Measurements from ENCODE around the gene TRAF2. TPM values are rescaled to one million over a fixed set of nuclear protein-coding genes. Genes with fewer than 3 reads are reported as not detected.

The TRAF2 gene
- 6.7 and 9.3 TPM in 2 replicates for total RNA-seq (ENCODE audit: low replicate concordance)

GRCh38 chr9:136885950-136886578, at the start of gene TRAF2:
TSS of gene TRAF2 (plus strand) at chr9:136886516. CDS start at chr9:136898741, 12,225 bp downstream.

DNA sequence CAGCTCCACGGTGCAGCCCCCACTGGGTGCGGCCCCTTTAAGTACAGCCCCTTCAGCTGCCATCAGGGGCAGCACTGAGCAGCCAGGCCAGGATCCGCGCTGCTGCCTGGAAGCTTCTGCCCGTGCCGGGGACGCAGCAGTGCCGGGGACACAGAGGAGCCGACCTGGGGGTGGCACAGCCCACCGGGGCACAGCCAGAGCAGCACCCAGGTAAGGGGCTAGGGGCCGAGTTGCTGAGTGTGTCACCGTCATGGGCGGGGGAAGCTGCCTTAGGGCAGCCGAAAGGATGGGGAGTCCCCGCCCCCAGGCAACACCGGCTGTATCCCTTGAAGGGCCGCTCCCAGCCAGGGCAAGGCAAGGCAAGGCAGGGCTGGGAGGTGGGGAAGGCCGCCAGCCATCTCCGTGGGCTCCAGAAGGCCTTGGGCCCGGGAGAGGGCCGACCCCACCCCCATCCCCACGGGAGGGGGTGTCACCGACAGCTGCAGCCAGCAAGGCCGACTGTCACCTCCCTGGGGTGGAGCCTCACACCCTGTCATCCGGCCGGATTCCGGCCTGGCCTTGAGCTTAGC, 43.9 kb upstream of the TRAF2 start, which contains the start of gene AJM1:
Gene AJM1 (plus strand): TSS at position 99 of the 569 bp plus-strand sequence. CDS start 1,937 bp downstream, outside the sequence.

GRCh38 chr9:136849038-136849959, 37.0 kb upstream of the TRAF2 start, which contains the start of gene PHPT1:
TSS of gene PHPT1 (plus strand) at chr9:136849409. CDS start at chr9:136849431, 22 bp downstream.

DNA sequence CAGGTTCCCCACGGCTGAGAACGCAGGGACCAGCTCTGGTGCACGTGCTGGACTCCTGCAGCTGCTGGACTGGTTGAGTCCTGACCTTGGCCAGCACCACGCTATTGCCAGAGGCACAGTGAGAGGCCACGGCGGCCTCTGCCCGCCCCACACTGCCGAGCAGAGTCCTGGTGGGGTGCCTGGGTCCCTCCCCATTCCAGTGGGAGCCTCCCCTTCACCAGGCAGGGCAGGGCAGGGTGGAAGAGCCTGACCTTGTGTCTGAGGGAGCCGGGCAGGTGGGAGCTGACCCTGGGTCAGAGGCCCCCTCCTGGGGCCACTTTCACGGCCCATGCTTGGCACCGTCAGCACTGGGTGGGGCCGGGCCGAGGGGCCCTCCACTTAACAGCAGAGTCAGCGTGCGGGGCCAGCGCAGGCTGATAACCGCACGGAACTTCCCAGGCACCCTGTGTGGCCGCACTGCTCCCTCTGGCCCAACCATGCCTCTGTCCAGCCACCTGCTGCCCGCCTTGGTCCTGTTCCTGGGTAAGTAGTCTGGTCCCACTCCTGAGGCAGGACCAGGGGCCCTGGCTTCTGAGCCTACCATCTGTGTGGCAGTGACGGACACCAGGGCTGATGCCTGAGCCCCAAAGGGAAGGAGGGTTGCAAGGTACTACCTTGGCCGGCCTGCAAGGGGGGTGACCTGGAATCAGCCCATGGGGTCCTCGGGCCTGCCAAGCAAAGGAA, 34.2 kb upstream of the TRAF2 start, which contains the start of gene MAMDC4:
Gene MAMDC4 (plus strand): TSS at position 406 of the 723 bp plus-strand sequence. CDS start 71 bp downstream, at position 477.

DNA sequence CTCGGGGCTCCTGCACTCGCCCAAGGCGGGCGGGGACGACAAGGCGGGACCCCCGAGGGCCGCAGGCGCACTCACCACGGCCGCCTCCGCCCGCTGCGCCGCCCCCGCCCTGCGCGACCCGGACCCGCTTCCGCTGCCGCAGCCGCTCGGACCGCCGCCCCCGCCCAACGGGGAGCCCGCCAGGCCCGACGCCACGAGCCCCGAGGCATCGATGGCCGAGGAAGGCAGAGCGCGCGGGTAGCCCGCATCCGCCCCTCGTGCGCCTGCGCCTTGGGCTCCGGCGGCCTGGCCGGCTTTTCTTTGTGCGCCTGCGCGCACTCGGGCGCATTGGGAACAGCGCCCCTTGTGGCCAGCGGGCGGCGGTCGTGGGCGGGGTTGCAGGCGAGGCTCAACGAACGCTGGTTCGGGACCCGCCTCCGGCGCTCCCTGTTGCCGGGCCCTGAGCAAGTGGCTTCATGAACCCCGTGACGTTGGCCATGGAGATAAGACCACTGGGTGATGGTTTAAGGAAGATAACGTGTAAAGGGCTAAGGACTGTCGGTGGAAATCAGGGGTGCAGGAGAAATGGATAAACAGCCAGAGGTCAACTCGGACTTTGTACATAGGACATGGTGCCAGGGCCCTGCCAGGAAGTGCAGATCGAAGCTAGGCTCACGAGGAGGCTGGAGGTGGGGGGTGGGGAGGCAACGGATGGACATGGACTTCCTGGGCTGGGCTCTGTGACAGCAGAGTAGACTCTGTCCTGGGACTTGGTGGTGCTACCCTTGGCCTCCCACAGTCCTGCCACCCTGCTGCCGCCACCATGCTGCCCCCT, 58.4 kb downstream of the TRAF2 start, which contains the start of the genes C8G and FBXW5:
Gene C8G (plus strand): TSS at position 725 of the 814 bp plus-strand sequence. CDS start 78 bp downstream, at position 803.
Gene FBXW5 (minus strand): TSS at position 220 of the 814 bp plus-strand sequence. CDS start 655 bp downstream, outside the sequence.

DNA sequence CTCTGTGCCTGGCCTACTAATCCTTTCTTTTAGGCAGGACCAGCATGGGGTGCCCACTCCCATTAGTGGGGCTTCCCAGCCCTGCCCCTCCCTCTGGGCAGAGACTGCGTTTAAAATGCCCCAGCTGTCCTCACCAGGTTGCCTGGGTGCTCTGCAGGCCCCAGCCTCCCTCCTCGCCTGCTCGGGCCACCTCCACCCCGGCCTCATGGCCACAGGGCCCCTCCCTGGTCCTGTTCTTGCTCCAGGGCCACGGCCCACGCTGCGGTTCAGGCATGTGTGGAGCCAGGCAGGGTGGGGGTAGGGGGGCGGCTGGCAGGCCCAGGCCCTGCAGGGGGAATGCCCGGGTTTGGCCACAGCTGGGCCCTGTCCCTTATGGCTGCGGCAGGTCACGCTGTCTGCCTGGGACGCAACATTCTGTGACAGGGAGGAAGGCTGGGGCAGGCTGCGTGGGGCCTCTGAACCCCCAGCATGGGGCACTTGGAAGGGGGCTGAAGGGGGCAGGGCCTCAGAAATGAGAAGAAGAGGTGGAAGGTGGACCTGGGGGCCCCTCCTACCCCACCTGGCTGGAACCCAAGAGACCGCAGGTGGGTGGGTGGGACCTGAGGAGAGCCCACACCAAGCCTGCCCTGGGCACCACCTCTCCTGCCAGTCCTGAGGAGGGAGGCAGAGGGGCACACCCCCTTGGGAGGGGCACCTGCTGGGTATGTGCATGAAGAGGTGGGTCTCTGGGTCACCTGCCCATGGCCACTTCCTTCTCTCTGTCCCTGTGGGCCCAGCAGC, 65.4 kb downstream of the TRAF2 start, which contains the start of gene LCN12:
Gene LCN12 (plus strand): TSS at position 733 of the 780 bp plus-strand sequence. CDS start 55 bp downstream, outside the sequence.

Other genes starting within 250 kb of the TRAF2 start
- 16.5 and 38.5 TPM in 2 replicates for gene EGFL7, start 223.6 kb upstream of the TRAF2 start, total RNA-seq (ENCODE audit: low replicate concordance)
- 32.1 and 44.6 TPM in 2 replicates for gene AGPAT2, start 199.1 kb upstream of the TRAF2 start, total RNA-seq (ENCODE audit: low replicate concordance)
- gene DIPK1B, start 173.9 kb upstream of the TRAF2 start, total RNA-seq (ENCODE audit: low replicate concordance) = 1.1 and 16.6 TPM in 2 replicates
- gene LCN10, start 143.6 kb upstream of the TRAF2 start, total RNA-seq (ENCODE audit: low replicate concordance) = not detected in 2 replicates
- gene LCN6, start 138.0 kb upstream of the TRAF2 start, total RNA-seq (ENCODE audit: low replicate concordance) = not detected in 2 replicates
- gene LCN8, start 128.3 kb upstream of the TRAF2 start, total RNA-seq (ENCODE audit: low replicate concordance) = not detected in 2 replicates
- gene LCN15, start 122.0 kb upstream of the TRAF2 start, total RNA-seq (ENCODE audit: low replicate concordance) = not detected in 2 replicates
- 36.9 and 88.0 TPM in 2 replicates for gene TMEM141, start 95.2 kb upstream of the TRAF2 start, total RNA-seq (ENCODE audit: low replicate concordance)
- 0.30 and 2.2 TPM in 2 replicates for gene CCDC183, start 90.2 kb upstream of the TRAF2 start, total RNA-seq (ENCODE audit: low replicate concordance)
- gene RABL6, start 78.6 kb upstream of the TRAF2 start, total RNA-seq (ENCODE audit: low replicate concordance) = 45.7 and 60.1 TPM in 2 replicates
- 0.90 and 1.6 TPM in 2 replicates for gene AJM1, start 44.0 kb upstream of the TRAF2 start, total RNA-seq (ENCODE audit: low replicate concordance)
- 229 and 269 TPM in 2 replicates for gene PHPT1, start 37.1 kb upstream of the TRAF2 start, total RNA-seq (ENCODE audit: low replicate concordance)
- gene MAMDC4, start 34.2 kb upstream of the TRAF2 start, total RNA-seq (ENCODE audit: low replicate concordance) = 0.59 and 0.75 TPM in 2 replicates
- gene EDF1, start 20.2 kb upstream of the TRAF2 start, total RNA-seq (ENCODE audit: low replicate concordance) = 483 and 575 TPM in 2 replicates
- 139 and 223 TPM in 2 replicates for gene FBXW5, start 58.2 kb downstream of the TRAF2 start, total RNA-seq (ENCODE audit: low replicate concordance)
- gene C8G, start 58.7 kb downstream of the TRAF2 start, total RNA-seq (ENCODE audit: low replicate concordance) = not detected in 2 replicates
- gene LCN12, start 65.8 kb downstream of the TRAF2 start, total RNA-seq (ENCODE audit: low replicate concordance) = not detected in 2 replicates
- 1.1 and 33.0 TPM in 2 replicates for gene PTGDS, start 91.0 kb downstream of the TRAF2 start, total RNA-seq (ENCODE audit: low replicate concordance)
- gene LCNL1, start 96.5 kb downstream of the TRAF2 start, total RNA-seq (ENCODE audit: low replicate concordance) = 0.15 and 6.1 TPM in 2 replicates
- gene PAXX, start 105.9 kb downstream of the TRAF2 start, total RNA-seq (ENCODE audit: low replicate concordance) = 4.6 and 11.6 TPM in 2 replicates
- 1.3 and 4.6 TPM in 2 replicates for gene CLIC3, start 110.1 kb downstream of the TRAF2 start, total RNA-seq (ENCODE audit: low replicate concordance)
- gene ABCA2, start 141.7 kb downstream of the TRAF2 start, total RNA-seq (ENCODE audit: low replicate concordance) = 13.4 and 39.3 TPM in 2 replicates
- gene FUT7, start 145.6 kb downstream of the TRAF2 start, total RNA-seq (ENCODE audit: low replicate concordance) = not detected in 2 replicates
- gene NPDC1, start 159.7 kb downstream of the TRAF2 start, total RNA-seq (ENCODE audit: low replicate concordance) = 9.5 and 11.6 TPM in 2 replicates
- not detected in 2 replicates for gene ENTPD2, start 167.5 kb downstream of the TRAF2 start, total RNA-seq (ENCODE audit: low replicate concordance)
- under 0.01 and 2.2 TPM in 2 replicates for gene SAPCD2, start 184.0 kb downstream of the TRAF2 start, total RNA-seq (ENCODE audit: low replicate concordance)
- 12.3 and 12.9 TPM in 2 replicates for gene UAP1L1, start 191.0 kb downstream of the TRAF2 start, total RNA-seq (ENCODE audit: low replicate concordance)
- gene MAN1B1, start 200.5 kb downstream of the TRAF2 start, total RNA-seq (ENCODE audit: low replicate concordance) = 69.0 and 76.6 TPM in 2 replicates
- gene DPP7, start 228.2 kb downstream of the TRAF2 start, total RNA-seq (ENCODE audit: low replicate concordance) = 93.0 and 99.2 TPM in 2 replicates